HepG2 (cell line): ENCODE data around the gene CCDC50. TPM values are rescaled to one million over a fixed set of nuclear protein-coding genes. Genes with fewer than 3 reads are reported as not detected.

Source experiments
- ATAC-seq: fragments of 200-7000 bp; cut with Tn5 transposase; 3 replicates; pipeline ENCODE4 v1.9.1; 2020; ENCODE audit warnings: mild to moderate bottlenecking, moderate library complexity
- BruUV-seq: library from RNA; stranded (reverse); fragments of 400-500 nt; replicated peaks from 2 replicates; lab custom pipeline; 2021; lab: Mats Ljungman, UMichigan
- CTCF ChIA-PET: fragments of 300-600 bp; formaldehyde crosslinking; extraction: SDS; loops from one replicate; lab custom pipeline; 2021; ENCODE audit warnings: low total read pairs, inconsistent platforms, low intra/inter-chr PET ratio; lab: Yijun Ruan, JAX
- POLR2A ChIA-PET: fragments of 350-600 bp; sonication (Branson Sonifier 250); formaldehyde crosslinking; loops from one replicate; lab custom pipeline; 2020; ENCODE audit warnings: antibody characterized with exemption, inconsistent platforms; lab: Yijun Ruan, JAX
- DNase-seq: peaks from one replicate; pipeline ENCODE4 v3.0.0-alpha.2; 2015; ENCODE audit warnings: low spot score
- FAIRE-seq: peaks from 3 replicates; lab custom pipeline; 2011; peaks lifted over from hg19 to GRCh38; lab: Jason Lieb, UNC
- H2AFZ ChIP-seq: one replicate; pipeline ENCODE4 v1.6.1; 2011; ENCODE audit warnings: low read length, inconsistent platforms
- H3K27ac ChIP-seq: fragments of 300-600 bp; 3 replicates; pipeline ENCODE4 v1.8.0; 2011; ENCODE audit warnings: mixed run types, mild to moderate bottlenecking, mixed read lengths, low read length, inconsistent platforms; ENCODE audit not compliant: insufficient read depth; ENCODE audit errors: extremely low read length
- H3K27me3 ChIP-seq, 2 experiments: fragments of 200-600 bp in 1 of 2; 2 replicates in 1 of 2; 3 replicates in 1 of 2; pipeline versions ENCODE4 v1.6.0 to v1.8.0; 2011; ENCODE audit warnings: low read length in 2 of 2, mild to moderate bottlenecking in 2 of 2, moderate library complexity in 2 of 2, inconsistent platforms in 1 of 2; ENCODE audit not compliant: insufficient read depth in 2 of 2, control insufficient read depth in 1 of 2
- H3K36me3 ChIP-seq, 2 experiments: fragments of 200-600 bp in 1 of 2; replicated peaks in 1 of 2; 2 replicates in 1 of 2; 3 replicates in 1 of 2; pipeline versions ENCODE4 v1.5.1 to v1.8.0; 2011; ENCODE audit warnings: low read length in 2 of 2, inconsistent platforms in 1 of 2; ENCODE audit not compliant: insufficient read depth in 2 of 2, control insufficient read depth in 1 of 2
- H3K4me1 ChIP-seq: 2 replicates; pipeline ENCODE4 v1.5.1; 2012; ENCODE audit warnings: low read length, inconsistent platforms; ENCODE audit not compliant: insufficient read depth
- H3K4me2 ChIP-seq: 2 replicates; pipeline ENCODE4 v1.6.0; 2011; ENCODE audit warnings: low read depth, low read length, inconsistent platforms
- H3K4me3 ChIP-seq, 3 experiments: fragments of 200-600 bp in 1 of 3; sonication (generic), shearing (Covaris generic) in 1 of 3; replicated peaks in 1 of 3; 2 replicates each; pipeline ENCODE4 v1.5.1; 2011 to 2016; ENCODE audit warnings: low read length in 3 of 3, inconsistent platforms in 2 of 3, low read depth in 2 of 3, mild to moderate bottlenecking in 2 of 3, control low read depth in 1 of 3, mixed read lengths in 1 of 3; ENCODE audit not compliant: insufficient read depth in 1 of 3
- H3K79me2 ChIP-seq: one replicate; pipeline ENCODE4 v1.6.1; 2011; ENCODE audit warnings: low read length, inconsistent platforms; ENCODE audit not compliant: insufficient read depth
- H3K9ac ChIP-seq: 2 replicates; pipeline ENCODE4 v1.6.0; 2011; ENCODE audit warnings: mild to moderate bottlenecking, low read depth, low read length, inconsistent platforms; ENCODE audit not compliant: insufficient read depth
- H3K9me3 ChIP-seq: 2 replicates; pipeline ENCODE4 v1.5.1; 2012; ENCODE audit warnings: mild to moderate bottlenecking, low read length
- H4K20me1 ChIP-seq: 2 replicates; pipeline ENCODE4 v1.6.0; 2011; ENCODE audit warnings: inconsistent platforms, mild to moderate bottlenecking, low read length, moderate library complexity; ENCODE audit not compliant: insufficient read depth
- IKZF4 ChIP-seq: sonication (generic); formaldehyde crosslinking; IDR thresholded peaks from 2 replicates; pipeline ENCODE4 v1.5.1; 2020; ENCODE audit warnings: borderline replicate concordance, mild to moderate bottlenecking, low read depth, missing genetic modification reagents; ENCODE audit errors: not compliant biosample characterization
- REPIN1 ChIP-seq: sonication (generic); formaldehyde crosslinking; IDR thresholded peaks from 2 replicates; pipeline ENCODE4 v1.8.0; 2022; ENCODE audit warnings: missing genetic modification reagents, low read depth, mild to moderate bottlenecking, borderline replicate concordance
- SIX4 ChIP-seq: sonication (generic); formaldehyde crosslinking; IDR thresholded peaks from 2 replicates; pipeline ENCODE4 v1.4.0; 2020; ENCODE audit warnings: missing genetic modification reagents
- SYNCRIP ChIP-seq: fragments of 200-400 bp; formaldehyde crosslinking; IDR thresholded peaks from 2 replicates; pipeline ENCODE4 v1.6.1; 2018; ENCODE audit warnings: mild to moderate bottlenecking, low read depth, low read length; ENCODE audit not compliant: insufficient read depth
- ZBTB38 ChIP-seq: sonication (generic); formaldehyde crosslinking; IDR thresholded peaks from 2 replicates; pipeline ENCODE4 v1.5.1; 2020; ENCODE audit warnings: mild to moderate bottlenecking, missing genetic modification reagents
- ZNF256 ChIP-seq: sonication (generic); formaldehyde crosslinking; conservative IDR thresholded peaks from 2 replicates; pipeline ENCODE4 v1.4.0; 2020; ENCODE audit warnings: missing genetic modification reagents
- ZNF260 ChIP-seq: sonication (generic); formaldehyde crosslinking; IDR thresholded peaks from 2 replicates; pipeline ENCODE4 v1.4.0; 2020; ENCODE audit warnings: missing genetic modification reagents, low read depth, mild to moderate bottlenecking, borderline replicate concordance
- ZNF382 ChIP-seq: sonication (generic); formaldehyde crosslinking; IDR thresholded peaks from 2 replicates; pipeline ENCODE4 v1.5.0; 2020; ENCODE audit warnings: missing genetic modification reagents, mild to moderate bottlenecking, borderline replicate concordance
- ZNF879 ChIP-seq: sonication (generic); formaldehyde crosslinking; IDR thresholded peaks from 2 replicates; pipeline ENCODE4 v1.8.1; 2023; ENCODE audit warnings: missing genetic modification reagents
- WGBS: methylation state at CpG from one replicate; pipeline ENCODE4 v1.1.6; 2017; ENCODE audit warnings: low lambda C conversion rate; 5-methylcytosine and 5-hydroxymethylcytosine counted together
- in situ Hi-C: cut with HindIII; loops from 2 replicates; pipeline ENCODE4 v1.10.0; 2017; ENCODE audit warnings: low pct_unique_long_range_greater_than_20kb; ENCODE audit not compliant: extremely low pct_ligation_motif_present
- intact Hi-C: fragments of 100-400 bp; cut with micrococcal nuclease; formaldehyde crosslinking; loops from one replicate; pipeline ENCODE4 v1.10.0; 2022; ENCODE audit not compliant: unreplicated experiment
- polyA plus RNA-seq, 8 experiments: library from polyadenylated mRNA; depleted of rRNA in 3 of 8; stranded (reverse) in 7 of 8; unstranded in 1 of 8; fragments of >200 nt; fragmentation: Illumina TruSeq in 4 of 8; extraction: Trizol in 4 of 8; gene quantifications; 2 replicates each; pipeline versions ENCODE4 v1.2.1 to v1.2.3, GENCODE V29; 2011 to 2016; ENCODE audit warnings: low read depth in 4 of 8, missing spikeins in 1 of 8, mixed read lengths in 1 of 8; ENCODE audit not compliant: insufficient read depth in 1 of 8
- total RNA-seq, 5 experiments: library from RNA; depleted of rRNA; stranded (reverse); fragments of >200 nt; fragmentation: Illumina TruSeq; extraction: Trizol; gene quantifications; 2 replicates each; pipeline ENCODE4 v1.2.3, GENCODE V29; 2016; ENCODE audit warnings: low read depth in 1 of 5

CCDC50 gene
- total and polyA plus RNA-seq, 2 of the 13 experiments (the other 11 are each of a cell fraction or from before 2014, with no cell fraction given), result 47.6 to 66.4 TPM

DNA sequence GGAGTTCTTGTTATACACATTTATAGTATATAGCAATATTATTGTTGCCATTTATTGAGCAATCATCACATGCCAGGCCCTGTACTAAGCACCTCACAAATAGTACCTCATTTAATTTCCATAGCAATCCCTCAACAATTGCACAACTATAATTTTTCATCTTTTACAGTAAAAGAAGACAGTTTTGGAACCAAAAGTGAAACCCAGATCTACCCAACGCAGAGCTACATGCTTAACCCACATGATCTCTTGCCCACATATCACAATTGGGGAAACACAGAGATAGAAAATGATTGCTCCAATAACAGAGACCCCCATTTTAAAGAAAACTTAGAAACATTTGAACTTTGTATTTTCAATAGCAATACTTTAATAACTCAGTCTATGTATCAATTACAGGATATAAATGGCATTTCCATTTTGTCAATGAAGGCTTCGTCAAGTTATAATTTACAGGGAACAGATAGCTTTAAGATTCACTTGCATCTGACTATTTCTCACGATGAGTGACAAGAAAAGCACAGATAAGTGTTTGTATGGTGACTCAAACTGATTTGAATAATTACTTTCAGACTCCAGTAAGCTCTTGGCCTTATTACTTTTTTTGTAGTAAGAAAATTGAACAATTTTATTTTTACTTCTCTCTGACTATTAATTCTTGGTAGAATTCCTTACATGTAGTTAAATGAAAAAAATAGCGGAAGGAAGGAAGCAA lies 38.7 kb upstream of the CCDC50 start:
- FAIRE-seq (no peak), DNase-seq (no peak), ATAC-seq (no peak)
- Histone ChIP-seq H3K27ac (no peak overlapping the region), H3K4me1 (no peaks in the 10 kb centered on the region), H3K79me2 (no peaks in the 10 kb centered on the region), H3K36me3 (no peaks in the 10 kb centered on the region), H4K20me1 (no peaks in the 10 kb centered on the region), H3K9me3 (no peaks in the 10 kb centered on the region), H3K9ac (no peak overlapping the region), H3K4me3 (no peak overlapping the region), H3K4me2 (no peak overlapping the region), H2AFZ (no peak overlapping the region), H3K27me3 (no peaks in the 10 kb centered on the region)
- POLR2A ChIA-PET, result no interaction called here
- BruUV-seq, result no TSS peak
- 57% methylated on average over 4 of the region's 4 CpGs for WGBS
- TF ChIP-seq ZNF382 (CRISPR knock-in tag) (no peak), SIX4 (CRISPR knock-in tag) (no peak), ZNF256 (CRISPR knock-in tag) (no peak), REPIN1 (no peak), ZNF879 (CRISPR knock-in tag) (no peak), SYNCRIP (no peak), IKZF4 (CRISPR knock-in tag) (no peak), ZNF260 (no peak), ZBTB38 (CRISPR knock-in tag) (no peak)
- intact Hi-C loops (no loop called here), in situ Hi-C loops (no loop called here)
- CTCF ChIA-PET, result no interaction called here
